WERI-Rb-1 (cell line): ENCODE measurements around the gene TMEM163.
"Not testable (repeated sequence)": the region's sequence is repeated elsewhere in the genome, so short reads cannot be mapped to it uniquely, and the experiment has no call there.

Source experiments
- DNase-seq: peaks from one replicate; pipeline ENCODE4 v3.0.0-alpha.2; 2020
- H3K27ac ChIP-seq: fragments of 250-450 bp; sonication (Bioruptor Pico); 2 replicates; pipeline ENCODE4 v1.5.1; 2020; ENCODE audit warnings: mild to moderate bottlenecking, moderate library complexity
- H3K27me3 ChIP-seq: fragments of 250-450 bp; sonication (Bioruptor Pico); 2 replicates; pipeline ENCODE4 v1.5.1; 2021; ENCODE audit warnings: mild to moderate bottlenecking, low read depth, moderate library complexity; ENCODE audit not compliant: insufficient read depth, severe bottlenecking
- H3K36me3 ChIP-seq: fragments of 250-450 bp; sonication (Bioruptor Pico); 2 replicates; pipeline ENCODE4 v1.5.1; 2020; ENCODE audit warnings: mild to moderate bottlenecking, moderate library complexity
- H3K4me3 ChIP-seq: 2 replicates; pipeline ENCODE4 v1.5.1; 2011; ENCODE audit warnings: low read depth, mild to moderate bottlenecking, control low read depth, low read length
- H3K9me3 ChIP-seq: fragments of 250-450 bp; sonication (Bioruptor Pico); 2 replicates; pipeline ENCODE4 v1.5.1; 2021; ENCODE audit warnings: mild to moderate bottlenecking, moderate library complexity; ENCODE audit not compliant: severe bottlenecking
- CTCF ChIP-seq: IDR thresholded peaks from 2 replicates; pipeline ENCODE4 v1.5.1; 2011; ENCODE audit warnings: low read depth, mild to moderate bottlenecking, control low read depth, inconsistent platforms, low read length

Gene TMEM163

GRCh38 chr2:134659724-134660123 lies 59.1 kb downstream of the TMEM163 start:
- Histone ChIP-seq H3K4me3 (no peak overlapping the region), H3K27me3 (peaks cover 13% of the 10 kb centered on the region), H3K27ac (no peak overlapping the region), H3K9me3 (no peaks in the 10 kb centered on the region), H3K36me3 (no peaks in the 10 kb centered on the region)
- TF ChIP-seq CTCF, result no peak
- DNase-seq, result no peak

- peaks cover 7% of the 10 kb centered on the region for H3K27me3 ChIP-seq
- DNase-seq, result peak; percentile 43
Measured at GRCh38 chr2:134657650-134658250, 61.0 kb downstream of the TMEM163 start.

GRCh38 chr2:134656391-134656790 lies 62.4 kb downstream of the TMEM163 start:
- not testable (repeated sequence) for H3K4me3 ChIP-seq, H3K9me3 ChIP-seq, H3K27ac ChIP-seq, DNase-seq, H3K27me3 ChIP-seq, H3K36me3 ChIP-seq

More at GRCh38 chr2:134657650-134658250, 61.0 kb downstream of the TMEM163 start:
- peak; percentile 60 for TF ChIP-seq CTCF
- Histone ChIP-seq H3K4me3 (no peak overlapping the region), H3K36me3 (no peaks in the 10 kb centered on the region), H3K9me3 (no peaks in the 10 kb centered on the region), H3K27ac (no peak overlapping the region)

- Histone ChIP-seq H3K9me3 (no peaks in the 10 kb centered on the region), H3K36me3 (no peaks in the 10 kb centered on the region), H3K27me3 (no peaks in the 10 kb centered on the region), H3K27ac (no peak overlapping the region), H3K4me3 (no peak overlapping the region)
- TF ChIP-seq CTCF, result no peak
- no peak for DNase-seq
Measured at GRCh38 chr2:134648586-134648985, 70.2 kb downstream of the TMEM163 start.

GRCh38 chr2:134647607-134648256 lies 71.1 kb downstream of the TMEM163 start:
- H3K27me3 ChIP-seq, result no peaks in the 10 kb centered on the region
- no peak overlapping the region for H3K4me3 ChIP-seq
- DNase-seq, result no peak
- H3K27ac ChIP-seq, result no peak overlapping the region
- no peaks in the 10 kb centered on the region for H3K9me3 ChIP-seq
- no peaks in the 10 kb centered on the region for H3K36me3 ChIP-seq
- no peak for TF ChIP-seq CTCF

- DNase-seq, result no peak
- no peaks in the 10 kb centered on the region for H3K9me3 ChIP-seq
- no peak overlapping the region for H3K27ac ChIP-seq
- H3K36me3 ChIP-seq, result no peaks in the 10 kb centered on the region
- H3K4me3 ChIP-seq, result no peak overlapping the region
- H3K27me3 ChIP-seq, result no peaks in the 10 kb centered on the region
- no peak for TF ChIP-seq CTCF
Measured at GRCh38 chr2:134642938-134643337, 75.9 kb downstream of the TMEM163 start.
